Activated naive CD4-positive, alpha-beta T cell treated with anti-CD3 and anti-CD28 coated beads, Interleukin-2, amount 50 U/mL, for 72 hours (primary cell): ENCODE data around the gene DDX46. TPM values are rescaled to one million over a fixed set of nuclear protein-coding genes. Genes with fewer than 3 reads are reported as not detected.

Source experiments
- ATAC-seq, 2 donors: fragments of 150-1000 bp; cut with Tn5 transposase; 2 replicates each; pipeline ENCODE4 v1.10.0; 2021; ENCODE audit warnings: mild to moderate bottlenecking in 2 of 2, moderate library complexity in 2 of 2
- DNase-seq, 2 donors: peaks; one replicate each; pipeline ENCODE4 v3.0.0; 2021 to 2022; ENCODE audit warnings: low spot score in 2 of 2
- H3K27ac Mint-ChIP-seq, 2 donors: one replicate each; pipeline ENCODE4 v1.8.0; 2022; ENCODE audit warnings: mild to moderate bottlenecking in 2 of 2, mixed read lengths in 2 of 2
- H3K36me3 Mint-ChIP-seq, 2 donors: one replicate each; pipeline ENCODE4 v1.8.0; 2022; ENCODE audit warnings: mixed read lengths in 2 of 2
- H3K9me3 Mint-ChIP-seq, 2 donors: one replicate each; pipeline ENCODE4 v1.8.0; 2022; ENCODE audit warnings: mixed read lengths in 2 of 2
- total RNA-seq, 2 donors: library from RNA; stranded (reverse); gene quantifications; one replicate each; pipeline ENCODE4 v1.2.3, GENCODE V29; 2022

Gene DDX46
- total RNA-seq, 2 donors from 2014 or later: 79.4 to 108 TPM

DNA sequence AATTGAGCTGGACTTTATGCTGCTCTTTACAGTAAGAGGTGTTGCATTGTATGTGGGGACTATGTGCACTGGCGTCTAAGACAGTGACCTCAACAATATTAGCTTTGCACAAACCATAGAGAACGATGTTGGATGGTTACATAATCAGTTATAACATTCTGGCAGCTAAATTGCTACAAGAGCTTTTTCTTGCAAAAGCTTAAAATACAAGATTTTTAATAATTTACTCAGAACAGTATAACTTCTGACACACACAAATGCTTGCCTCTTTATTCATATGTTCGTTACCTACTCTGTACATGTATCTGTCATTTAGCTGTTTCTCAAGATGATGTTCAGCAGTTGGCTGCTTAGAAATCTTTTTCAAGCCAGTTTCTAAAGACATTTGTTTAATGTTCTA lies 98.8 kb downstream of the DDX46 start:
- Mint-ChIP-seq H3K27ac (no peak overlapping the region), H3K36me3 (no peaks in the 10 kb centered on the region), H3K9me3 (no peaks in the 10 kb centered on the region)
- no peak for DNase-seq
- no peak for ATAC-seq

GRCh38 chr5:134864707-134865106 lies 106.1 kb downstream of the DDX46 start:
- H3K27ac Mint-ChIP-seq: no peak overlapping the region
- no peaks in the 10 kb centered on the region for H3K36me3 Mint-ChIP-seq
- H3K9me3 Mint-ChIP-seq: no peaks in the 10 kb centered on the region
- DNase-seq: no peak
- no peak for ATAC-seq

GRCh38 chr5:134873494-134873893 lies 114.9 kb downstream of the DDX46 start:
- ATAC-seq: no peak
- H3K36me3 Mint-ChIP-seq: peaks cover 0 to 21% of the 10 kb centered on the region in 2 donors
- peak in 1 of 2 donors; percentile 22 for DNase-seq
- H3K9me3 Mint-ChIP-seq: peaks cover 3 to 5% of the 10 kb centered on the region in 2 donors
- peak overlapping the region; percentile 95 to 99 for H3K27ac Mint-ChIP-seq

DNA sequence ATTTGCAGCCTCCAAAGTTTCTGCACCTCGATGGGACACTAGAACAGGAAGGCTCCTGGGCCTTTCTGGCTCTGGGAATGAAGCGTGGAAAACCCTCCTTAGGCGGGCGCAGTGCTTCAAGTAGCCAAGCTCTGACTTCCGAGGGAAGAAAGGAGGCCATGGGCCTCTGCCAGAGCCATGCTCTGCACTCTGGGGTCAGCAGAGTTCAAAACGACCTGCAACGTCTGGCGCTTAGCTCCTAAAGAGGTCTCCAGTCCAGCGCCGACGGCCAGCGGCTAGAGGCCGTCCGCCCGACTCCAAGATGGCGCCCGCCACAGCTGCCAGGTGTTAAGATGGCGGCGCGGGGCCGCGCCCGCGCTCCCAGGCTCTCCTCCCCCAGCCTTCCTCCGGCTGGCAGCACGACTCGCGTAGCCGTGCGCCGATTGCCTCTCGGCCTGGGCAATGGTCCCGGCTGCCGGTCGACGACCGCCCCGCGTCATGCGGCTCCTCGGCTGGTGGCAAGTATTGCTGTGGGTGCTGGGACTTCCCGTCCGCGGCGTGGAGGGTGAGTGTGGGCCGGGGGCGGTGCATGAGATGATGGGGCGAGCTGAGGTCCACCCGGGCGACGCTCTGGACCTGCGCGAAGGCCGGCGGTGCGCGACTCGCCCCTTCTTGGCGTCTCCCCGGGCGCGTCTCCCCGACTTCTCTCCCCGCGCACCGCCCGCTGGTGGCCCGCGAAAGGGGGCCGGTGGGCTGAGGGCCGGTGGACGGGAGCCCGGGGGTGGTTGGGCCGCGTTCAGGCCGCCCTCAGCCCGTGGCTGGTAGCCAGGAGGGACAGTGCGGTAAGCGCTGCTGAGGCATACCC lies 115.6 kb downstream of the DDX46 start, which contains the start of gene TXNDC15:
TXNDC15 (plus strand) TSS at position 385 of the 844 bp plus-strand sequence; CDS start at position 442, 57 bp downstream.
- H3K27ac Mint-ChIP-seq: peak within 1 kb of the TSS; percentile 95 to 99
- H3K9me3 Mint-ChIP-seq: peaks cover 3 to 5% of the 10 kb centered on the region in 2 donors
- DNase-seq (peak; percentile 83 to 88), ATAC-seq (peak; percentile 85 to 91)
- peaks cover 0 to 21% of the 10 kb centered on the region in 2 donors for H3K36me3 Mint-ChIP-seq

- DNase-seq (peak; percentile 41 to 62), ATAC-seq (peak; percentile 55 to 65)
- peaks cover 3 to 5% of the 10 kb centered on the region in 2 donors for H3K9me3 Mint-ChIP-seq
- H3K27ac Mint-ChIP-seq: peak overlapping the region; percentile 95 to 99
- peaks cover 0 to 21% of the 10 kb centered on the region in 2 donors for H3K36me3 Mint-ChIP-seq
Measured at GRCh38 chr5:134874831-134875655, 116.5 kb downstream of the DDX46 start.

GRCh38 chr5:134877159-134877558 lies 118.6 kb downstream of the DDX46 start:
- H3K36me3 Mint-ChIP-seq: peaks cover 0 to 21% of the 10 kb centered on the region in 2 donors
- H3K27ac Mint-ChIP-seq: peak overlapping the region; percentile 63 to 80
- peaks cover 3 to 5% of the 10 kb centered on the region in 2 donors for H3K9me3 Mint-ChIP-seq
- no peak for DNase-seq
- no peak for ATAC-seq

- H3K9me3 Mint-ChIP-seq: peaks cover 3% of the 10 kb centered on the region in 2 donors
- no peak for DNase-seq
- H3K27ac Mint-ChIP-seq: peak overlapping the region in 1 of 2 donors; percentile 45
Measured at GRCh38 chr5:134878403-134878802, 119.8 kb downstream of the DDX46 start.

DNA sequence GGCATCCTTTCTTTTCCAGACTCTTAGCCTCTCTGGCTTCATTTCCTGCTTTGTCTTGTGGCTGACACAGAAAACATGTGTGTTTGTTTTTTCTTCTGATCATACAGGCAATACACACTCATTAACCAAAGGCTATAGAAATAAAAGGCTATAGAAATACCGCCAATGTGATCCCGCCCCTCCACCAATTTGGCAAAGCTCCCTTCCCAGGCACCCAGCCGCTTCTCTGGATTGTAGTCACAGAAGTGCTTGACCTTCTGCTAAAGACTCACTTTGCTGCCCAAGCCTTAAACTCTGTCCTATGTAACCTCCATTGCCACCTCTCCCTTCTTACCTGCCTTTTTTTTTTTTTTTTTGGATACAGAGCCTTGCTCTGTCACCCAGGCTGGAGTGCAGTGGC lies 120.9 kb downstream of the DDX46 start:
- H3K27ac Mint-ChIP-seq: no peak overlapping the region
- ATAC-seq: no peak
- H3K9me3 Mint-ChIP-seq: no peaks in the 10 kb centered on the region
- peaks cover 0 to 21% of the 10 kb centered on the region in 2 donors for H3K36me3 Mint-ChIP-seq
- no peak for DNase-seq

More at GRCh38 chr5:134878403-134878802, 119.8 kb downstream of the DDX46 start:
- peaks cover 0 to 21% of the 10 kb centered on the region in 2 donors for H3K36me3 Mint-ChIP-seq
- ATAC-seq: no peak

Other genes with a start within 250 kb of the DDX46 start
- gene JADE2, start 233.1 kb upstream of the DDX46 start, total RNA-seq: 10 to 100 TPM; 73.4 to 80.8 TPM
- gene SAR1B, start 126.0 kb upstream of the DDX46 start, total RNA-seq: 10 to 100 TPM; 44.0 to 47.1 TPM
- gene SEC24A, start 110.0 kb upstream of the DDX46 start, total RNA-seq: 10 to 100 TPM; 36.6 to 40.0 TPM
- 10 to 100 TPM; 38.2 to 65.1 TPM for gene CAMLG, start 20.2 kb upstream of the DDX46 start, total RNA-seq
- gene C5orf24, start 87.2 kb downstream of the DDX46 start, total RNA-seq: 10 to 100 TPM; 32.5 to 36.9 TPM
- gene TXNDC15, start 115.6 kb downstream of the DDX46 start, total RNA-seq: 10 to 100 TPM; 20.1 to 31.8 TPM
- gene PCBD2, start 146.4 kb downstream of the DDX46 start, total RNA-seq: 10 to 100 TPM in 1 of 2 donors, 1 to 10 TPM in 1; 5.7 to 14.1 TPM
- gene CATSPER3, start 209.1 kb downstream of the DDX46 start, total RNA-seq: under 1 TPM; 0.23 to 0.51 TPM